ENCODE data around the gene FMN1. TPM values are rescaled to one million over a fixed set of nuclear protein-coding genes. Genes with fewer than 3 reads are reported as not detected.
A peak's percentile ranks its signal among the peaks of the same experiment; 100 is the strongest.

The FMN1 gene
- total and polyA plus RNA-seq, 7 donors, result 0.21 to 20.0 (median 2.5) TPM

- no peaks in the 10 kb centered on the region for H3K9me3 ChIP-seq
- no peaks in the 10 kb centered on the region for H3K36me3 ChIP-seq (ENCODE audit: insufficient read depth in 1 of 2, low read depth in 1 of 2)
- H3K4me1 ChIP-seq, result peaks cover 11% of the 10 kb centered on the region
- peak; percentile 68 to 78 for DNase-seq
- WGBS, 3 donors, result 18% methylated on average over 13 of the region's 13 CpGs
- H3K27me3 ChIP-seq (ENCODE audit: insufficient read depth in 3 of 3, low read length in 2 of 3), result peaks cover 0 to 2% (median 0%) of the 10 kb centered on the region in 3 donors
- ATAC-seq, result peak; percentile 69 to 82 (median 78)
- peak overlapping the region; percentile 37 for H3K27ac ChIP-seq
- no peak for TF ChIP-seq CTCF (IDR thresholded peaks at IDR 0.05)
- intact Hi-C loops (cut with DNase I), result loop anchor here in 1 of 2 donors (5.0 kb wide), 1 partner anchor 104 kb away; no protein-coding TSS in a partner anchor
- H3K4me3 ChIP-seq, result no peak overlapping the region
Observed at GRCh38 chr15:33126559-33127290, 67.8 kb downstream of the FMN1 start.

- H3K36me3 ChIP-seq (ENCODE audit: insufficient read depth in 1 of 2, low read depth in 1 of 2), result no peaks in the 10 kb centered on the region
- peaks cover 8% of the 10 kb centered on the region for H3K4me1 ChIP-seq
- no peak for TF ChIP-seq CTCF (IDR thresholded peaks at IDR 0.05)
- WGBS, 3 donors, result 56 to 64% (median 63%) methylated on average over 7 of the region's 7 CpGs
- H3K9me3 ChIP-seq, result no peaks in the 10 kb centered on the region
- H3K27me3 ChIP-seq (ENCODE audit: insufficient read depth in 3 of 3, low read length in 2 of 3), result peaks cover 0 to 2% (median 0%) of the 10 kb centered on the region in 3 donors
- no peak for DNase-seq
- peak; percentile 15 to 38 (median 27) for ATAC-seq
- intact Hi-C loops (cut with DNase I), result loop anchor here in 1 of 2 donors (5.0 kb wide), 1 partner anchor 104 kb away; no protein-coding TSS in a partner anchor
- no peak overlapping the region for H3K4me3 ChIP-seq
- peak overlapping the region; percentile 37 for H3K27ac ChIP-seq
Observed at GRCh38 chr15:33125894-33126537, 68.5 kb downstream of the FMN1 start.

GRCh38 chr15:33124811-33125210 lies 69.7 kb downstream of the FMN1 start:
- Histone ChIP-seq H3K27ac (no peak overlapping the region), H3K9me3 (no peaks in the 10 kb centered on the region), H3K4me1 (peaks cover 8% of the 10 kb centered on the region), H3K27me3 (ENCODE audit: insufficient read depth in 3 of 3, low read length in 2 of 3) (peaks cover 0 to 2% (median 0%) of the 10 kb centered on the region in 3 donors), H3K4me3 (no peak overlapping the region), H3K36me3 (ENCODE audit: insufficient read depth in 1 of 2, low read depth in 1 of 2) (no peaks in the 10 kb centered on the region)
- intact Hi-C loops (cut with DNase I), result loop anchor here in 1 of 2 donors (5.0 kb wide), 1 partner anchor 103 kb away; no protein-coding TSS in a partner anchor
- no peak for TF ChIP-seq CTCF (IDR thresholded peaks at IDR 0.05)
- no peak for ATAC-seq
- whole genome bisulfite sequencing, 3 donors, result 54 to 59% (median 58%) methylated on average over 4 of the region's 4 CpGs
- no peak for DNase-seq

- H3K4me1 ChIP-seq, result peaks cover 8% of the 10 kb centered on the region
- intact Hi-C loops (cut with DNase I), result no loop called here
- peak in 2 of 4 donors; percentile 38 to 47 for ATAC-seq
- 35 to 51% (median 47%) methylated on average over 4 of the region's 4 CpGs for WGBS, 3 donors
- H3K27me3 ChIP-seq (ENCODE audit: insufficient read depth in 3 of 3, low read length in 2 of 3), result peaks cover 0 to 2% (median 0%) of the 10 kb centered on the region in 3 donors
- TF ChIP-seq CTCF (IDR thresholded peaks at IDR 0.05), result no peak
- H3K27ac ChIP-seq, result no peak overlapping the region
- H3K36me3 ChIP-seq (ENCODE audit: insufficient read depth in 1 of 2, low read depth in 1 of 2), result no peaks in the 10 kb centered on the region
- no peaks in the 10 kb centered on the region for H3K9me3 ChIP-seq
- no peak for DNase-seq
- no peak overlapping the region for H3K4me3 ChIP-seq
Observed at GRCh38 chr15:33124279-33124678, 70.2 kb downstream of the FMN1 start.

All from psoas muscle (tissue), 8 donors.